GM18505 (cell line): ENCODE results near the gene APBA1.
"Not testable (repeated sequence)": the region's sequence is repeated elsewhere in the genome, so short reads cannot be mapped to it uniquely, and the experiment has no call there.

ENCODE experiments used
- ATAC-seq: cut with Tn5 transposase; IDR thresholded peaks from one replicate; pipeline ENCODE4 v1.9.1; 2021; ENCODE audit not compliant: unreplicated experiment
- POLR2A ChIP-seq: IDR thresholded peaks from 4 replicates; pipeline ENCODE4 v1.6.1; 2011; ENCODE audit warnings: borderline replicate concordance; ENCODE audit not compliant: insufficient read depth, insufficient read length; ENCODE audit errors: extremely low read depth

The APBA1 gene

GRCh38 chr9:69615880-69616279 lies 56.3 kb downstream of the APBA1 start:
- no peak for TF ChIP-seq POLR2A
- ATAC-seq: no peak

- no peak for TF ChIP-seq POLR2A
- no peak for ATAC-seq
Observed at GRCh38 chr9:69611221-69611620, 61.0 kb downstream of the APBA1 start.

GRCh38 chr9:69609156-69609555 lies 63.0 kb downstream of the APBA1 start:
- no peak for TF ChIP-seq POLR2A
- ATAC-seq: no peak

- ATAC-seq: no peak
- no peak for TF ChIP-seq POLR2A
Observed at GRCh38 chr9:69606089-69606488, 66.1 kb downstream of the APBA1 start.

- ATAC-seq: no peak
- no peak for TF ChIP-seq POLR2A
Observed at GRCh38 chr9:69605406-69605805, 66.8 kb downstream of the APBA1 start.

GRCh38 chr9:69604568-69605219 lies 67.5 kb downstream of the APBA1 start:
- no peak for ATAC-seq
- TF ChIP-seq POLR2A: no peak

- TF ChIP-seq POLR2A: no peak
- ATAC-seq: no peak
Observed at GRCh38 chr9:69603656-69604055, 68.5 kb downstream of the APBA1 start.

- no peak for TF ChIP-seq POLR2A
- ATAC-seq: no peak
Observed at GRCh38 chr9:69602773-69603172, 69.4 kb downstream of the APBA1 start.

- no peak for TF ChIP-seq POLR2A
- no peak for ATAC-seq
Observed at GRCh38 chr9:69601698-69602097, 70.5 kb downstream of the APBA1 start.

- no peak for TF ChIP-seq POLR2A
- no peak for ATAC-seq
Observed at GRCh38 chr9:69600314-69601047, 71.7 kb downstream of the APBA1 start.

- ATAC-seq: no peak
- TF ChIP-seq POLR2A: no peak
Observed at GRCh38 chr9:69599232-69599971, 72.8 kb downstream of the APBA1 start.

- not testable (repeated sequence) for ATAC-seq
Observed at GRCh38 chr9:69596906-69597305, 75.3 kb downstream of the APBA1 start.

- no peak for TF ChIP-seq POLR2A
- ATAC-seq: no peak
Observed at GRCh38 chr9:69594180-69594579, 78.0 kb downstream of the APBA1 start.

GRCh38 chr9:69593756-69594155 lies 78.4 kb downstream of the APBA1 start:
- no peak for TF ChIP-seq POLR2A

More at GRCh38 chr9:69593756-69594155, 78.4 kb downstream of the APBA1 start:
- ATAC-seq: no peak
